NCI-H774 (cell line): ENCODE measurements around the gene PRR5.

Experiments used
- DNase-seq: peaks from one replicate; lab custom pipeline; 2025; lab: John Stamatoyannopoulos, UW

Gene PRR5

DNA sequence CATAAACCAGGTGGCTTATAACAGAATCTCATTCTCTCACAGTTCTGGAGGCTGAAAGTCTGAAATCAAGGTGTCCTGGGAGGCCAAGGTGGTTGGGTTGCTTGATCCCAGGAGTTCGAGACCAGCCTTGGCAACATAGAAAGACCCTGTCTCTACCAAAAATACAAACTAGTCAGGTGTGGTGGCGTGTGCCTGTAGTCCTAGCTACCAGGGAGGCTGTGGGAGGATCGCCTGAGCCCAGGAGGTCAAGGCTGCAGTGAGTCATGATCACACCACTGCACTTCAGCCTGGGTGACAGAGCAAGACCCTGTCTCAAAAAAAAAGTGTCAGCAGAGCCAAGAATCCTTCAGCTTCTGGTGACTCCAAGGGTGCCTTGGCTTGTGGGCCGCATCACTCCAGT is 8.9 kb upstream of the PRR5 start:
- no peak for DNase-seq

GRCh38 chr22:44693756-44694155 is 8.2 kb upstream of the PRR5 start:
- DNase-seq, result no peak

GRCh38 chr22:44697423-44698141 is 4.4 kb upstream of the PRR5 start:
- no peak for DNase-seq

DNA sequence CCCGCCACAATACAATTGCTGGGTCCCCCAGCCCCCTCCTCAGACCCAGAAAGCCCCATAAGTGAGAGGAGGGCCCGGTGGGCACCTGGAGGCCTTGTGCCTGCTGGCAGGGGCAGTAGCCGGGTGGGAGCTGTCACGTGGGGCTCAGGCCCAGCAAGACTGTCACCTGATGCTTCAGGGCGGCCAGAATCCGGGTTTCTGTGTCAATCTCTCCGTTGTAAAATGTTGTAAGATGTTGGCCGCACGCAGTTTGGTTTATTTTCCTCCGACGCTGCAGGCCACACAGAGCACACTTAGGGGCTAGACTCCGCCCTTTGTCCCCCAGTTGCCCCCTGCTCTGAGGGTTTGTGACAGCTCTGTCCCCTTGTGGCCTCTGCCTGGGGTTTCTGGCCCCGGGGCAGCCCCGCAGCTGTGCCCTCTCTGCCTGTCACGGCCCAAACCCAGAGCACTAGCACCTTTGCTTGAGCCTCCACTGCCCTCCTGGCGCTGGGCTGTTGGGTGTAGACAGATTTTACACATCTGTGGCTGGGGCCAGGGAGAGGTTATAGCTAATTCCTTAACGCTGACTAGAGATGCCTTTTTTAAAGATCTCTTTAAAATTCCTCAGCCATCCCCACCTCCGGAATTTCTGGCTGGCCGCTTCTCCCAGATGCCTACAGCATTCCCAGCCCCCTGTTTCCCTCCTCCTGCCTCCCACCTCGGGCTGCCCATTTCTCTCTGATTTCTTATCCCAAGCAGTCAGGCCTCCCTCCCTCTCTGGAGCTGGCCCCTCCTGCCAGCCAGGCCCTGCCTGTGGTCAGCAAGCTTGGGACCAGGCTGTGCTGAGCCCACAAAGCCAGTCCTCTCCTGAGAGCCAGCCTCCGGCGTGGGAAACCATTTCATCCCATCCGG is 3.2 kb upstream of the PRR5 start:
- DNase-seq, result no peak

DNA sequence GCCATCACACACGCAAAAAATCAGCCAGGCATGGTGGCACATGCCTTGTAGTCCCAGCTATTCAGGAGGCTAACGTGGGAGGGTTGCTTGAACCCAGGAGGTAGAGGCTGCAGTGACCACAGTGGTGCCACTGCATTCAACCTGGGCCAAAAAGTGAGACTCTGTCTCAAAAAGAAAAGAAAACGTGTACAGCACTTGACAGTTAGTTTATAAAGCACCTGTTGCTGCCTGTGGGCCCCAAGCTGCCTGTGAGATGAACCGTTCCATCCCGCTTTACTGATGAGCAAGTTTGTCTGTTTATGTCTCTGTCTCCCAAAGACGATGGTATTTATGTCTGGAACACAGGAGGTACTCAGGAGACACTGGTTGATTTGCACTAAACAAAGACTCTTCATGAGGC is 1.5 kb upstream of the PRR5 start:
- no peak for DNase-seq

GRCh38 chr22:44701187-44701790 is 715 bp upstream of the PRR5 start:
- no peak for DNase-seq

- no peak for DNase-seq
Measured at GRCh38 chr22:44702479-44703198, 635 bp downstream of the PRR5 start.

DNA sequence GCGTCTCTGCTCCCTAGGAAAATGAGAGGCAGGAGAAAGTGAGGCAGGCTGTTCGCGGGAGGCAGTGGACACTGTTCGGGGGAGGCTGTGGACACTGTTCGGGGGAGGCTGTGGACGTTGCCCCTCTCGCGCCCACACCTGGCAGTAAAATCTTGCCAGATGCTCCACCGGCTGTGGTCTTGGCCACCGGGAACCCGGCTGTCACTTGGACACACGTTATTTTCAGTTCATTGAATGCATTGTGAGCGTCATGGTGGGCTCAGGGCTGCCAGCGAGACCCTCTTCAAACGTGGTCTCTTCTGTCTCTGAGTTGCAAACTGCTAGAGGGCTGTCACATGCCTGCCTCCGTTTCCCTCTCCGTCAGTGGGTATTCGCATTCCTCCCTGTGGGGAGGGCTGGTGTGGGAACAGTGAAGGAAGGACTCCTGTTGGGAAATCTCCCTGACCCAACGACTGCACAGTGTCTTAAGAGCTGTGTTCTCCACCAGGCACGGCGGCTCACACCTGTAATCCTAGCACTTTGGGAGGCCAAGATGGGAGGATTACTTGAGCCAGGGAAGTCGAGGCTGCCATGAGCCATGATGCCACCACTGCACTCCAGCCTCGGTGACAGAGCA is 1.4 kb downstream of the PRR5 start:
- DNase-seq, result no peak

GRCh38 chr22:44704159-44705021 is 2.4 kb downstream of the PRR5 start:
- DNase-seq, result no peak

- DNase-seq, result no peak
Measured at GRCh38 chr22:44705022-44705297, 3.0 kb downstream of the PRR5 start.

GRCh38 chr22:44706488-44706887 is 4.5 kb downstream of the PRR5 start:
- DNase-seq, result no peak

GRCh38 chr22:44707178-44707577 is 5.2 kb downstream of the PRR5 start:
- DNase-seq, result no peak

DNA sequence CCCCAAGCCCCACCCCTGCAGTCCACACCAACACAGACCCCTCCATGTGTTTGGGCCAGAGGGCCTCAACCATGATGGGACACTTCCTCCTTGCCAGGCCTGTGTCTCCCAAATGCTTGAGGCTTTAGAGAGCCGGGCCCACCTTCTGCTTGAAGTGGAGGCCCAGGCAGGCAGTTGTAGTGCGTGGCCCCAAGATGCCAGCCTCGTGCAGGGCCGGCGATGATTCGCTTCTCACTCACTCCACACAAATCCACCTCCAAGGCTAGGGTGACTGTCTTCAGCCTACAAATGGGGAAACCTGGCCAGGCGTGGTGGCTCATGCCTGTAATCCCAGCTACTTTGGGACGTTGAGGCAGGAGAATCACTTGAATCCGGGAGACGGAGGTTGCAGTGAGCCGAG is 5.7 kb downstream of the PRR5 start:
- DNase-seq, result no peak

GRCh38 chr22:44709881-44710392 is 7.9 kb downstream of the PRR5 start:
- no peak for DNase-seq

GRCh38 chr22:44710474-44711240 is 8.7 kb downstream of the PRR5 start:
- no peak for DNase-seq

DNA sequence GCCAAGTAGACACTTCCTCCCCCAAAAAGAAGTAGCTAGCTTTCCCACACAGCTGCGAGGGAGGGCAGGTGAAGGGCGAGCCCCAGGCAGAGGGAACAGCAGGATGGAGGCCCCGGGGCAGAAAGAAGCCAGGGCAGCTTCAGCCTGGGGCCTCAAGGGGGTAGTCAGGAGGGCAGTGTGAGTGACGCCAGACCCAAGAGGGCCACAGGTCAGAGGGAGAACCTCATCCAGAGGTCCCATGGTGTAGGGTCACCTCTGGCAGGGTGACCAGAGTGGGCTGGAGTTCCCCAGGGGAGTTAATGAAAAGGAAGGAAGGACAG is 9.2 kb downstream of the PRR5 start:
- DNase-seq, result no peak

DNA sequence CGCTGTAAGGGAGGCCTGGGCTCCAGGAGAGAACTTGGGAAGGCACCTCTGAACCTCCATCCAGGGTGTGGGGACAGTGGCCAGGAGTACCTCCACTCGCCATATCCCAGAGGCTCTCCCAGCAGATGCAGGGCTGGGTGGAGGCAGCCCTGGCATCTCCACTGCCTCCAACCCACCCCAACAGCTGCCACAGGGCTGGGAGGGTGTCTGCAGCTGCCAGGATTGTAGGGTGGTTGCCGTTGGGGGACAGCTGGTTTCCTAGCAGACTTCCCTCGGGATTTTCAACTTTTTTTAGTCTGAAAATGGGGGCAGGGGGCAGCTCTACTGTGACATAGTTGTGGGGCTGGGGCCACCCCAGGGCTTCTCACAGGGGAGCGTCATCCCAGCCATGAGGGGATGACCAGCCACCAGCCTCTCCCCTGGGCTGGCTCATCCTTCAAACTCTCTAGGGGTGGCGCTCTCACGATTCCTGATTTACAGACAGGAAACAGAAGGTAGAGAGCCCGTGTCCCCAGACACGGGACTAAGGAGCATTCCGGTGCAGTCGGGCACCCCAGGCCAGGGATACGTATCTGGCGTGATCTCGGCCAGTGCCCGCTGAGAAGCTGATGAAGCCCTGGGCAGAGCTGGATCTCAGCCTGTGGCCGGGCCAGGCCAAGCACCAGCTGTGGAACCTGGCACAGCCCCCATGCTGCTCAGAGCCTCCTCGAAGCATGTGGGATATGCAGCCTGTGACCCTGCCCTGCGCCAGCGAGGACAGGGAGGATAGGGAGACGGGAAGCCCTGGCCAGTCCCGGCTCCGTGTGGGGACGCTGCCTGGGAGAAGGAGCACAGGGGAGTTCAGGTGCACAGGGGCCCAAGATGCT is 9.9 kb downstream of the PRR5 start:
- DNase-seq, result no peak

GRCh38 chr22:44712962-44713361 is 11.0 kb downstream of the PRR5 start:
- no peak for DNase-seq

- DNase-seq, result no peak
Measured at GRCh38 chr22:44714703-44715350, 12.8 kb downstream of the PRR5 start.
